A549 (cell line): ENCODE measurements around the gene ABHD5.

Experiments
- POLR2A ChIP-seq: IDR thresholded peaks from 2 replicates; pipeline ENCODE4 v1.6.1; 2012; ENCODE audit warnings: mild to moderate bottlenecking, low read length
- ZSCAN20 ChIP-seq: fragments of 250-450 bp; sonication (Bioruptor Pico); IDR thresholded peaks from 2 replicates; pipeline ENCODE4 v1.8.0; 2022; ENCODE audit warnings: mild to moderate bottlenecking, moderate library complexity

- TF ChIP-seq ZSCAN20 (CRISPR knock-in tag) (no peak), POLR2A (no peak)
Measured at GRCh38 chr3:43759297-43759782, 68.6 kb downstream of the ABHD5 start.
